OCI-LY3 (cell line): ENCODE measurements around the gene MAD1L1.

Source experiments
- H2AFZ ChIP-seq: fragments of 200-600, 300-600 bp; shearing (Covaris generic); 2 replicates; pipeline ENCODE4 v1.6.0; 2014; ENCODE audit warnings: antibody characterized with exemption, low read depth, low read length
- H3K27ac ChIP-seq: fragments of 200-600, 300-600 bp; sonication (generic); 2 replicates; pipeline ENCODE4 v1.5.1; 2014; ENCODE audit warnings: mild to moderate bottlenecking, low read length, moderate library complexity, mixed read lengths
- H3K27me3 ChIP-seq: fragments of 200-600, 300-600 bp; sonication (generic); 2 replicates; pipeline ENCODE4 v1.6.1; 2014; ENCODE audit warnings: low read depth, low read length, mixed read lengths
- H3K36me3 ChIP-seq: fragments of 200-600, 300-600 bp; sonication (generic); replicated peaks from 2 replicates; pipeline ENCODE3; 2014; ENCODE audit warnings: low read depth, low read length, mixed read lengths
- H3K4me1 ChIP-seq: fragments of 300-600, 200-600 bp; sonication (generic); 2 replicates; pipeline ENCODE4 v1.6.1; 2014; ENCODE audit warnings: low read length, mixed read lengths
- H3K4me2 ChIP-seq: fragments of 200-600, 300-600 bp; sonication (generic); 2 replicates; pipeline ENCODE4 v1.6.1; 2014; ENCODE audit warnings: low read length, mixed read lengths
- H3K4me3 ChIP-seq: fragments of 300-600, 200-600 bp; sonication (generic); 2 replicates; pipeline ENCODE4 v1.5.1; 2014; ENCODE audit warnings: antibody characterized with exemption, mild to moderate bottlenecking, low read length, moderate library complexity
- H3K79me2 ChIP-seq: fragments of 300-600, 200-600 bp; shearing (Covaris generic); 2 replicates; pipeline ENCODE4 v1.6.1; 2014; ENCODE audit warnings: mild to moderate bottlenecking, low read length, mixed read lengths
- H3K9ac ChIP-seq: fragments of 300-600, 200-600 bp; shearing (Covaris generic); 2 replicates; pipeline ENCODE4 v1.6.0; 2014; ENCODE audit warnings: mild to moderate bottlenecking, low read length, moderate library complexity
- H3K9me3 ChIP-seq: fragments of 200-600, 300-600 bp; shearing (Covaris generic); 2 replicates; pipeline ENCODE4 v1.6.1; 2014; ENCODE audit warnings: low read length, mixed read lengths; ENCODE audit not compliant: insufficient read depth
- H4K20me1 ChIP-seq: fragments of 200-600, 300-600 bp; sonication (generic); 2 replicates; pipeline ENCODE4 v1.6.1; 2016; ENCODE audit warnings: low read length, mixed read lengths; ENCODE audit not compliant: insufficient read depth
- EZH2phosphoT487 ChIP-seq: fragments of 200-600 bp; shearing (Covaris generic); IDR thresholded peaks from 2 replicates; pipeline ENCODE4 v1.6.1; 2018; ENCODE audit warnings: antibody characterized with exemption, mixed run types, low read depth
- TF ChIP-seq, protein P1 (sequence below): fragments of 200-600, 300-600 bp; sonication (generic); IDR thresholded peaks from 2 replicates; pipeline ENCODE4 v1.5.1; 2014; ENCODE audit warnings: antibody characterized with exemption, low read length, low read depth

Gene MAD1L1

DNA sequence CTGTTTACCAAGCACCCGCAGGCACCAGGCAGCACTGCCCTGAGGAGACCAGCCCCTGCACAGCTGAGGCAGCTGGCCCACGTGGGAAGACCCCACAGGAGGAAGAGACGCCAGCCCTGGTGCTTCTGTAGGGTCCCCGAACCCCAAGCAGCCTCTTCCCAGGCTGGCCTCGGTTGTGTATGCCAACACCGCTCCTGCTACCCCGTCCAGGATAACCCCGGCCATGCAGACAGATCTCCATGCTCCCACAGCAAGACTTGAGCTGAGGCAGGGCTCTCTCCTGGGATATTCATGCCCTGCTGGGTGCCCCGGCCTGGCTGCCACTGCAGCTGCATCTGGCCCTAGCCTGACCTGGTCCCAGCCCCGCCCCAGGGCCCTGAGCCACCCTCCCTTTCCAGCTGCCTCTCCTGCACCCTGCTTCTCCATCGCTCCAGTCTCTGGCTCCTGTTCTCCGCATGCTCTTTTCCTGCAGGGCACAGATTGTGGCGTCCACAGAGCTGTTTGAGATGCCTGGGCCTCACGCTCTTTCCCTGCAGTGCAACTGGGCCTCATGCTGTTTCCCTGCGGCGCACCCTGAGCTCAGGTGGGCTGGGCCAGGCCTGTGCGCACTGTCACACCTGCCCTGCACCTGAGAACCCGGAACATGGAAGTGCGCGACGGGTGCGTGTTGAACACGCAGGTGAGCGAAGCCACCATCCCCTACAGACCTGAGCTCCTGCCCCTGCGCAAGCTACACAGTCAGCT, 326.5 kb downstream of the MAD1L1 start:
- H3K4me2 ChIP-seq, result no peak overlapping the region
- H3K27me3 ChIP-seq, result no peaks in the 10 kb centered on the region
- no peaks in the 10 kb centered on the region for H4K20me1 ChIP-seq
- no peaks in the 10 kb centered on the region for H3K9me3 ChIP-seq
- no peak overlapping the region for H2AFZ ChIP-seq
- H3K27ac ChIP-seq, result no peak overlapping the region
- H3K4me3 ChIP-seq, result no peak overlapping the region
- no peak overlapping the region for H3K9ac ChIP-seq
- H3K4me1 ChIP-seq, result no peaks in the 10 kb centered on the region
- no peaks in the 10 kb centered on the region for H3K79me2 ChIP-seq
- no peaks in the 10 kb centered on the region for H3K36me3 ChIP-seq
- TF ChIP-seq, protein P1, sequence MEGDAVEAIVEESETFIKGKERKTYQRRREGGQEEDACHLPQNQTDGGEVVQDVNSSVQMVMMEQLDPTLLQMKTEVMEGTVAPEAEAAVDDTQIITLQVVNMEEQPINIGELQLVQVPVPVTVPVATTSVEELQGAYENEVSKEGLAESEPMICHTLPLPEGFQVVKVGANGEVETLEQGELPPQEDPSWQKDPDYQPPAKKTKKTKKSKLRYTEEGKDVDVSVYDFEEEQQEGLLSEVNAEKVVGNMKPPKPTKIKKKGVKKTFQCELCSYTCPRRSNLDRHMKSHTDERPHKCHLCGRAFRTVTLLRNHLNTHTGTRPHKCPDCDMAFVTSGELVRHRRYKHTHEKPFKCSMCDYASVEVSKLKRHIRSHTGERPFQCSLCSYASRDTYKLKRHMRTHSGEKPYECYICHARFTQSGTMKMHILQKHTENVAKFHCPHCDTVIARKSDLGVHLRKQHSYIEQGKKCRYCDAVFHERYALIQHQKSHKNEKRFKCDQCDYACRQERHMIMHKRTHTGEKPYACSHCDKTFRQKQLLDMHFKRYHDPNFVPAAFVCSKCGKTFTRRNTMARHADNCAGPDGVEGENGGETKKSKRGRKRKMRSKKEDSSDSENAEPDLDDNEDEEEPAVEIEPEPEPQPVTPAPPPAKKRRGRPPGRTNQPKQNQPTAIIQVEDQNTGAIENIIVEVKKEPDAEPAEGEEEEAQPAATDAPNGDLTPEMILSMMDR, result no peak
- no peak for TF ChIP-seq EZH2phosphoT487

GRCh38 chr7:1902231-1902855, 330.4 kb downstream of the MAD1L1 start:
- Histone ChIP-seq H3K4me3 (no peak overlapping the region), H3K9me3 (no peaks in the 10 kb centered on the region)
- TF ChIP-seq, protein P1, result no peak

DNA sequence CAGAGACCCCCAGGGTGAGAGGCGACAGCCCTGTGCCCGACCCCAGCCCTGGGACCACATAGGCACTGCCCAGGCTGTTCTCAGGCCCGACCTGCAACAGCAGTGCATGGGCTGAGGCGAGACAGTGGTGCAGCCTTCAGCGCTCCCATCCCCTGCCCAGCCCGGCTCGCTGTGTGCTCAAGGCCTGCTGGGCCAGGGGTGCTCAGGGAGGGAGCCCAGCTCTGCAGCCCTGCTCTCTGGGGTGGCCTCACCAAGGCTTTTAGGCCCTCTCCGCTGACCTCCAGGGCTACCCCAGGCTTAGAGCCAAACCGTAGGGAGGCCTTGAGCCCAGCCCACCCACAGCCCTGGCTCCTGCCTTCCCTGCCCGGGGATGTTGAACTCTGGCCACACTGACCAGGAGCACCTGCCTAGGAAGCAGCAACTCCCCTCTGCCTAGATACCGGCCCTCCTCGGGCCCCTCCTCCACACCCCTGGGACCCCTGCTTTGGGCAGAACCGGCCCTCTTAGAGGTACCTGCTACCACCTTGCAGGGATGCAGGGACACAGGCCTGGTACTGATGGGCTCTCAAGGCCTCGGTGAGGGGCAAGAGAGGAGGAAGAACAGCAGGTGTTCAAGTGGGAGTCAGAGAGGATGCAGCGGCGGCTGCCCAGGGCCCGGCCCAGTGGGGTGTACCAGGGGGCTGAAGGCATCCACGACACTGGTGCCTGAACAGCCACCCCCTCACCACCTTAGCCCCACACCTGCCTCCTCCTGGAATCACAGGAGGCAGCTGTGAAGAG, 331.1 kb downstream of the MAD1L1 start:
- no peaks in the 10 kb centered on the region for H3K27me3 ChIP-seq
- H3K4me3 ChIP-seq, result no peak overlapping the region
- no peak overlapping the region for H2AFZ ChIP-seq
- H3K9me3 ChIP-seq, result no peaks in the 10 kb centered on the region
- no peak overlapping the region for H3K4me2 ChIP-seq
- TF ChIP-seq, protein P1, result no peak
- no peak for TF ChIP-seq EZH2phosphoT487
- H3K27ac ChIP-seq, result no peak overlapping the region
- no peaks in the 10 kb centered on the region for H3K79me2 ChIP-seq
- no peaks in the 10 kb centered on the region for H3K4me1 ChIP-seq
- no peaks in the 10 kb centered on the region for H3K36me3 ChIP-seq
- H3K9ac ChIP-seq, result no peak overlapping the region
- H4K20me1 ChIP-seq, result no peaks in the 10 kb centered on the region

More at GRCh38 chr7:1902231-1902855, 330.4 kb downstream of the MAD1L1 start:
- Histone ChIP-seq H3K4me1 (no peaks in the 10 kb centered on the region), H3K27me3 (no peaks in the 10 kb centered on the region), H3K79me2 (no peaks in the 10 kb centered on the region), H2AFZ (no peak overlapping the region), H3K9ac (no peak overlapping the region), H4K20me1 (no peaks in the 10 kb centered on the region), H3K36me3 (no peaks in the 10 kb centered on the region), H3K4me2 (no peak overlapping the region), H3K27ac (no peak overlapping the region)

GRCh38 chr7:1900847-1901246, 331.9 kb downstream of the MAD1L1 start:
- Histone ChIP-seq H3K4me3 (no peak overlapping the region), H3K9ac (no peak overlapping the region), H3K9me3 (no peaks in the 10 kb centered on the region), H3K79me2 (no peaks in the 10 kb centered on the region), H3K4me1 (no peaks in the 10 kb centered on the region), H3K27me3 (no peaks in the 10 kb centered on the region), H4K20me1 (no peaks in the 10 kb centered on the region), H3K4me2 (no peak overlapping the region), H2AFZ (no peak overlapping the region), H3K27ac (no peak overlapping the region), H3K36me3 (no peaks in the 10 kb centered on the region)
- TF ChIP-seq, protein P1, result no peak
- TF ChIP-seq EZH2phosphoT487, result no peak
